K562 (cell line): Measurements from ENCODE around the gene STIM1. TPM values are rescaled to one million over a fixed set of nuclear protein-coding genes. Genes with fewer than 3 reads are reported as not detected.

Source experiments
- ATAC-seq: fragments of 200-7000 bp; cut with Tn5 transposase; 3 replicates; pipeline ENCODE4 v1.9.1; 2020; ENCODE audit warnings: moderate library complexity
- BruUV-seq: library from RNA; stranded (reverse); fragments of 400-500 nt; replicated peaks from 2 replicates; lab custom pipeline; 2021; lab: Mats Ljungman, UMichigan
- CTCF ChIA-PET: fragments of 300-600 bp; formaldehyde crosslinking; extraction: SDS; loops from one replicate; lab custom pipeline; 2021; ENCODE audit warnings: low intra/inter-chr PET ratio; lab: Yijun Ruan, JAX
- POLR2A ChIA-PET: fragments of 300-600, 350-650 bp; sonication (Branson Sonifier 250); formaldehyde crosslinking; extraction: SDS; loops from one replicate; lab custom pipeline; 2021; ENCODE audit warnings: antibody characterized with exemption, inconsistent platforms; lab: Yijun Ruan, JAX
- DNase-seq, 4 experiments: peaks; one replicate each; pipeline versions ENCODE4 v3.0.0 to v3.0.0-alpha.2; 2011 to 2018; ENCODE audit warnings: low spot score in 3 of 4, mixed read lengths in 3 of 4; ENCODE audit errors: extremely low read depth in 1 of 4
- FAIRE-seq: peaks from 2 replicates; lab custom pipeline; 2011; peaks lifted over from hg19 to GRCh38; lab: Jason Lieb, UNC
- H2AFZ ChIP-seq: 2 replicates; pipeline ENCODE4 v1.6.0; 2011; ENCODE audit warnings: low read depth, low read length, control low read depth, inconsistent platforms
- H3K27ac ChIP-seq: fragments of 200-600 bp; 3 replicates; pipeline ENCODE4 v1.8.0; 2011; ENCODE audit warnings: low read depth, mild to moderate bottlenecking, control low read depth, inconsistent platforms, low read length, moderate library complexity, mixed read lengths; ENCODE audit errors: extremely low read depth
- H3K27me3 ChIP-seq, 2 experiments: fragments of 300-600 bp in 1 of 2; 2 replicates in 1 of 2; 3 replicates in 1 of 2; pipeline versions ENCODE4 v1.6.0 to v1.8.0; 2011; ENCODE audit warnings: inconsistent platforms in 2 of 2, low read length in 2 of 2, mild to moderate bottlenecking in 1 of 2, mixed read lengths in 1 of 2, moderate library complexity in 1 of 2; ENCODE audit not compliant: control insufficient read depth in 2 of 2, insufficient read depth in 2 of 2
- H3K36me3 ChIP-seq: fragments of 300-600 bp; 3 replicates; pipeline ENCODE4 v1.8.0; 2011; ENCODE audit warnings: mild to moderate bottlenecking, low read length, inconsistent platforms; ENCODE audit not compliant: control insufficient read depth, insufficient read depth
- H3K4me1 ChIP-seq, 2 experiments: fragments of 200-600 bp in 1 of 2; replicated peaks in 1 of 2; 2 replicates in 1 of 2; 3 replicates in 1 of 2; pipeline versions ENCODE4 v1.5.1 to v1.8.0; 2011; ENCODE audit warnings: inconsistent platforms in 2 of 2, low read length in 2 of 2, mild to moderate bottlenecking in 1 of 2, mixed read lengths in 1 of 2, moderate library complexity in 1 of 2; ENCODE audit not compliant: control insufficient read depth in 2 of 2, insufficient read depth in 2 of 2
- H3K4me2 ChIP-seq: 2 replicates; pipeline ENCODE4 v1.6.1; 2011; ENCODE audit warnings: low read length, control low read depth, inconsistent platforms, mixed read lengths; ENCODE audit not compliant: insufficient read depth
- H3K4me3 ChIP-seq: fragments of 200-600 bp; sonication (generic), shearing (Covaris generic); 2 replicates; pipeline ENCODE4 v1.5.1; 2016; ENCODE audit warnings: control low read depth, inconsistent platforms
- H3K79me2 ChIP-seq: fragments of 200-600 bp; 3 replicates; pipeline ENCODE4 v1.8.0; 2011; ENCODE audit warnings: low read length, inconsistent platforms; ENCODE audit not compliant: control insufficient read depth, insufficient read depth
- H3K9ac ChIP-seq, 2 experiments: 2 replicates each; pipeline versions ENCODE4 v1.6.0 to v1.6.1; 2011; ENCODE audit warnings: low read depth in 2 of 2, low read length in 2 of 2, control low read depth in 1 of 2, inconsistent platforms in 1 of 2, mild to moderate bottlenecking in 1 of 2, mixed read lengths in 1 of 2; ENCODE audit not compliant: insufficient read depth in 1 of 2
- H3K9me1 ChIP-seq: one replicate; pipeline ENCODE4 v1.6.0; 2011; ENCODE audit warnings: inconsistent platforms, mild to moderate bottlenecking, low read length, moderate library complexity; ENCODE audit not compliant: control insufficient read depth, insufficient read depth
- H3K9me3 ChIP-seq: replicated peaks from 2 replicates; pipeline ENCODE4 v1.5.1; 2011; ENCODE audit warnings: low read depth, low read length, inconsistent platforms; ENCODE audit not compliant: control insufficient read depth, insufficient read depth
- H4K20me1 ChIP-seq: replicated peaks from 2 replicates; pipeline ENCODE4 v1.6.1; 2011; ENCODE audit warnings: low read length, inconsistent platforms, mixed read lengths; ENCODE audit not compliant: control insufficient read depth, insufficient read depth
- MAFF ChIP-seq: IDR thresholded peaks from 2 replicates; pipeline ENCODE4 v1.6.1; 2012; ENCODE audit warnings: low read length, improper control_type of control experiment
- NKRF ChIP-seq: fragments of 450-650 bp; IDR thresholded peaks from 2 replicates; pipeline ENCODE4 v1.6.1; 2016; ENCODE audit warnings: borderline replicate concordance
- PCBP1 ChIP-seq: fragments of 200-400 bp; formaldehyde crosslinking; IDR thresholded peaks from 2 replicates; pipeline ENCODE4 v1.6.1; 2018; ENCODE audit warnings: mild to moderate bottlenecking, low read depth, low read length; ENCODE audit not compliant: poor library complexity, severe bottlenecking
- SRSF3 ChIP-seq: fragments of 200-400 bp; formaldehyde crosslinking; IDR thresholded peaks from 2 replicates; pipeline ENCODE4 v1.6.1; 2016; ENCODE audit warnings: mild to moderate bottlenecking, low read length, moderate library complexity; ENCODE audit not compliant: insufficient read depth
- SRSF9 ChIP-seq: fragments of 200-400 bp; formaldehyde crosslinking; IDR thresholded peaks from 2 replicates; pipeline ENCODE4 v1.6.1; 2017; ENCODE audit warnings: low read depth, low read length, borderline replicate concordance
- TARDBP ChIP-seq: fragments of 450-650 bp; IDR thresholded peaks from 2 replicates; pipeline ENCODE4 v1.6.1; 2016
- TFAM ChIP-seq: fragments of 250-450 bp; sonication (Bioruptor Pico); conservative IDR thresholded peaks from 2 replicates; pipeline ENCODE4 v1.5.0; 2021; ENCODE audit warnings: mild to moderate bottlenecking, moderate library complexity
- ZKSCAN1 ChIP-seq: fragments of 150-350 bp; IDR thresholded peaks from 2 replicates; pipeline ENCODE4 v1.6.1; 2016; ENCODE audit warnings: low read depth, low read length
- ZNF134 ChIP-seq: fragments of 250-450 bp; sonication (Bioruptor Pico); conservative IDR thresholded peaks from 2 replicates; pipeline ENCODE4 v1.4.0; 2020
- ZNF41 ChIP-seq: fragments of 250-450 bp; sonication (Bioruptor Pico); conservative IDR thresholded peaks from 2 replicates; pipeline ENCODE4 v1.4.0; 2020; ENCODE audit warnings: mild to moderate bottlenecking
- WGBS: fragments of 100-300 bp; shearing (Covaris generic); methylation state at CpG from one replicate; pipeline ENCODE4 v1.1.6; 2016; ENCODE audit warnings: low coverage, mixed read lengths; ENCODE audit not compliant: insufficient coverage; ENCODE audit errors: missing lambda C conversion rate; 5-methylcytosine and 5-hydroxymethylcytosine counted together
- in situ Hi-C: fragments of 300-500 bp; cut with MboI; formaldehyde crosslinking; loops from 4 replicates; pipeline ENCODE4 v1.15.0; 2018; ENCODE audit warnings: inconsistent platforms, mixed read lengths
- intact Hi-C: fragments of 100-400 bp; cut with micrococcal nuclease; formaldehyde crosslinking; loops from 2 replicates; pipeline ENCODE4 v1.14.2; 2022
- polyA plus RNA-seq, 8 experiments: library from polyadenylated mRNA; depleted of rRNA in 4 of 8; stranded (reverse) in 5 of 8; unstranded in 3 of 8; fragments of >200 nt; fragmentation: Nextera tagmentation in 2 of 8; fragmentation: Illumina TruSeq in 1 of 8; extraction: Ambion mirVana in 2 of 8; extraction: Trizol in 1 of 8; gene quantifications; 2 replicates each; pipeline versions ENCODE4 v1.2.1 to v1.2.3, GENCODE V29; 2011 to 2014; ENCODE audit warnings: inconsistent platforms in 1 of 8, missing spikeins in 1 of 8
- total RNA-seq, 7 experiments: library from RNA; depleted of rRNA in 6 of 7; stranded (reverse); fragments of >200 nt in 6 of 7; fragmentation: Illumina TruSeq in 2 of 7; extraction: Trizol in 2 of 7; gene quantifications; 2 replicates each; pipeline versions ENCODE4 v1.2.1 to v1.2.3, GENCODE V29; 2011 to 2021; ENCODE audit warnings: low replicate concordance in 1 of 7
- TF ChIP-seq, protein P1 (sequence below): fragments of 250-450 bp; sonication (Bioruptor Pico); IDR thresholded peaks from 2 replicates; pipeline ENCODE4 v1.5.0; 2021

Gene STIM1
- total and polyA plus RNA-seq, 9 of the 15 experiments (the other 6 are each of a cell fraction or from before 2014, with no cell fraction given): 7.7 to 50.5 (median 22.5) TPM

DNA sequence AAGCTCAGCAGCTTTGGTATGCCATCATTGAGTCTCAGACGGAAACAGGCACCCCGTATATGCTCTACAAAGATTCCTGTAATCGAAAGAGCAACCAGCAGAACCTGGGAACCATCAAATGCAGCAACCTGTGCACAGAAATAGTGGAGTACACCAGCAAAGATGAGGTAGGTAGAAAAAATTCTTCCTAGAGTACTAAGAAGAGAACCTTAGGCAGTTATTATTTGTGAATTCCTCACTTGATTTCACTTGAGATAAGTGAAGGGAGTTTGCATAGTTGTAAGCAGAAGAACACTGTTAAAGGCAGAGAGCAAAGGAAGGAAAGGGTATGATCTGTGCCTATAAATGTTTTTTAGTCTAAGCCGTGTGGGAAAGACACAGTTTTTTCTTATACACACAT, 267.8 kb downstream of the STIM1 start:
- Histone ChIP-seq H3K9ac (no peak overlapping the region), H3K4me3 (no peak overlapping the region), H3K36me3 (peaks cover 90% of the 10 kb centered on the region), H2AFZ (no peak overlapping the region), H3K9me1 (no peaks in the 10 kb centered on the region), H3K79me2 (no peaks in the 10 kb centered on the region), H3K27me3 (no peaks in the 10 kb centered on the region), H3K4me1 (no peaks in the 10 kb centered on the region), H3K9me3 (no peaks in the 10 kb centered on the region), H3K4me2 (no peak overlapping the region), H3K27ac (no peak overlapping the region), H4K20me1 (no peaks in the 10 kb centered on the region; the same call in 1 of the 2 replicates)
- in situ Hi-C loops (no loop called here), intact Hi-C loops (no loop called here)
- ATAC-seq: no peak
- 96% methylated on average over 4 of the region's 4 CpGs for WGBS
- no TSS peak for BruUV-seq
- ChIA-PET POLR2A (interaction anchor here (1.0 kb wide), 1 partner anchor 11 kb away, joined by 3 read pairs; no protein-coding TSS in a partner anchor), CTCF (no interaction called here)
- DNase-seq: no peak
- FAIRE-seq: no peak
- TF ChIP-seq ZNF134 (CRISPR knock-in tag) (no peak), PCBP1 (no peak), TARDBP (no peak), NKRF (no peak), TFAM (CRISPR knock-in tag) (no peak), MAFF (no peak), ZNF41 (no peak), SRSF3 (no peak), SRSF9 (no peak), ZKSCAN1 (no peak)
- TF ChIP-seq, protein P1, sequence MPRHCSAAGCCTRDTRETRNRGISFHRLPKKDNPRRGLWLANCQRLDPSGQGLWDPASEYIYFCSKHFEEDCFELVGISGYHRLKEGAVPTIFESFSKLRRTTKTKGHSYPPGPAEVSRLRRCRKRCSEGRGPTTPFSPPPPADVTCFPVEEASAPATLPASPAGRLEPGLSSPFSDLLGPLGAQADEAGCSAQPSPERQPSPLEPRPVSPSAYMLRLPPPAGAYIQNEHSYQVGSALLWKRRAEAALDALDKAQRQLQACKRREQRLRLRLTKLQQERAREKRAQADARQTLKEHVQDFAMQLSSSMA (CRISPR knock-in tag): no peak
